MM.1S (cell line): ENCODE data around the gene PLA2G4A.

Experiments
- EZH2 ChIP-seq: fragments of 300-600 bp; sonication (generic); optimal IDR thresholded peaks from 2 replicates; pipeline ENCODE3; 2017; ENCODE audit warnings: low read depth, mild to moderate bottlenecking, antibody characterized with exemption, low read length, mixed read lengths
- TF ChIP-seq, protein P1 (sequence below): fragments of 300-600 bp; sonication (generic); IDR thresholded peaks from 2 replicates; pipeline ENCODE4 v1.5.1; 2016; ENCODE audit warnings: antibody characterized with exemption, low read length, mixed read lengths

DNA sequence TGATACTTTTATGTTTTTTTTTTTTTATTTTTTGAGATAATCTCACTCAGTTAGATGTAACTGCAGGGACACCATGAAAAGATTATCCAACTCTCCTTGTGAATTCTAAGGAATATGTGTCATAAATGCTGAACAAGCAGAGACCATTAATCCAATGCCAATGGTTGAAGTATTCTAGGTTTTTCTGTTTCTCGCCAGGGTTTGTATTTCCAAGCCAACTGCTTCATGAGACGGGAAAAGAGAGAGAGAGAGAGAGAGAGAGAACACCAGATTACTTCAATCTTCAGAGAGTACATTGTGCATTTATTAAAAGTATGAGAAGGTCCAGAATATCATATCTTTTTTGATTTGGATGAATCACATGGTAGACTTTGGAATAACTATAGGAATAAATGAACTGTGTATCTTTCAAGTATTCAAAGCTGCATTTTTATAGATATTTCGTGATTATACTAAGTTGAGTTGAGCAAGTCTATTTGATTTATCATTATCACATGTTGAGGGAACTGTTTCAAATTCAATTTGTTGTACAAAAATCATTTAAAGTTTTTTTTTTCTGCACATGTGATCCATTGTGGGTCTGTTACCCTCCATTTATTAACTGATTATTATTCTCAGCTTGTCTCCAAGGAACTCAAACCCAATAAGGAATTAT, 108.4 kb downstream of the PLA2G4A start:
- TF ChIP-seq, protein P1, sequence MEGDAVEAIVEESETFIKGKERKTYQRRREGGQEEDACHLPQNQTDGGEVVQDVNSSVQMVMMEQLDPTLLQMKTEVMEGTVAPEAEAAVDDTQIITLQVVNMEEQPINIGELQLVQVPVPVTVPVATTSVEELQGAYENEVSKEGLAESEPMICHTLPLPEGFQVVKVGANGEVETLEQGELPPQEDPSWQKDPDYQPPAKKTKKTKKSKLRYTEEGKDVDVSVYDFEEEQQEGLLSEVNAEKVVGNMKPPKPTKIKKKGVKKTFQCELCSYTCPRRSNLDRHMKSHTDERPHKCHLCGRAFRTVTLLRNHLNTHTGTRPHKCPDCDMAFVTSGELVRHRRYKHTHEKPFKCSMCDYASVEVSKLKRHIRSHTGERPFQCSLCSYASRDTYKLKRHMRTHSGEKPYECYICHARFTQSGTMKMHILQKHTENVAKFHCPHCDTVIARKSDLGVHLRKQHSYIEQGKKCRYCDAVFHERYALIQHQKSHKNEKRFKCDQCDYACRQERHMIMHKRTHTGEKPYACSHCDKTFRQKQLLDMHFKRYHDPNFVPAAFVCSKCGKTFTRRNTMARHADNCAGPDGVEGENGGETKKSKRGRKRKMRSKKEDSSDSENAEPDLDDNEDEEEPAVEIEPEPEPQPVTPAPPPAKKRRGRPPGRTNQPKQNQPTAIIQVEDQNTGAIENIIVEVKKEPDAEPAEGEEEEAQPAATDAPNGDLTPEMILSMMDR: no peak
- no peak for TF ChIP-seq EZH2
